ENCODE results near the gene ECM1.

ECM1 gene

DNA sequence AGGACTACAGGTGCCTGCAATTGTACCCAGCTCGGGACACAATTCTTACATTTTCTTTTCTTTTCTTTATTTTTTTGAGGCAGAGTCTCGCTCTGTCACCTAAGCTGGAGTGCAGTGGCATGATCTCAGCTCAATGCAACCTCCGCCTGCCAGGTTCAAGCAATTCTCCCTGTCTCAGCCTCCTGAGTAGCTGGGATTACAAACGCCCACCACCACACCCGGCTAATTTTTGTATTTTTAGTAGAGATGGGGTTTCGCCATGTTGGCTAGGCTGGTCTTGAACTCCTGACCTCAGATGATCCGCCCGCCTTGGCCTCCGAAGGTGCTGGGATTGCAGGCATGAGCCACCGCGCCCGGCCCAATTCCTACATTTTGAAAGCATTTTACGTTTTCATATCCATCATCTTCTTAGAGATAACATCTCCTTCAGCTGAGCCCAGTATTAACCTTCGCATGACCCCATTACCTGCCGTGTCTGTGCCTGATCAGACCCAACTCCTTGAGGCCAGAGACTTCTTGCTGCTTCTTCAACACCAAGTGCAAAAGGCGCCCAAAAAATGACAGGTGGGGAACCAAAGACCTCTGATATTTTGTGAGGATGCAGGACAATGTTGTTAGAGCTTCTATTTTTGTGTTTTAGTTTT, 38.5 kb downstream of the ECM1 start:
- DNase-seq, result no peak

DNA sequence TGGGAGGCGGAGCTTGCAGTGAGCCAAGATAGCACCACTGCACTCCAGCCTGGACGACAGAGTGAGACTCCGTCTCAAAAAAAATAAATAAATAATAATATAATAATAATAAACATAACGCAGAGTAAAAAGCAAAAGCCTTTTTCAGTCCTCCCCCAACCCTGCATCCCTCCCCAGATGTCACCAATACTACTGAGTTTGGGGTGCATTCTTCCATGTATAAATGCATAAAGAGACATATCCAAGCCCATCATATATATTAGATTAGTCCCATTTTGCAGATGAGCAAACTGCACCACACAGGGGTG, 40.4 kb downstream of the ECM1 start:
- DNase-seq, result no peak

DNA sequence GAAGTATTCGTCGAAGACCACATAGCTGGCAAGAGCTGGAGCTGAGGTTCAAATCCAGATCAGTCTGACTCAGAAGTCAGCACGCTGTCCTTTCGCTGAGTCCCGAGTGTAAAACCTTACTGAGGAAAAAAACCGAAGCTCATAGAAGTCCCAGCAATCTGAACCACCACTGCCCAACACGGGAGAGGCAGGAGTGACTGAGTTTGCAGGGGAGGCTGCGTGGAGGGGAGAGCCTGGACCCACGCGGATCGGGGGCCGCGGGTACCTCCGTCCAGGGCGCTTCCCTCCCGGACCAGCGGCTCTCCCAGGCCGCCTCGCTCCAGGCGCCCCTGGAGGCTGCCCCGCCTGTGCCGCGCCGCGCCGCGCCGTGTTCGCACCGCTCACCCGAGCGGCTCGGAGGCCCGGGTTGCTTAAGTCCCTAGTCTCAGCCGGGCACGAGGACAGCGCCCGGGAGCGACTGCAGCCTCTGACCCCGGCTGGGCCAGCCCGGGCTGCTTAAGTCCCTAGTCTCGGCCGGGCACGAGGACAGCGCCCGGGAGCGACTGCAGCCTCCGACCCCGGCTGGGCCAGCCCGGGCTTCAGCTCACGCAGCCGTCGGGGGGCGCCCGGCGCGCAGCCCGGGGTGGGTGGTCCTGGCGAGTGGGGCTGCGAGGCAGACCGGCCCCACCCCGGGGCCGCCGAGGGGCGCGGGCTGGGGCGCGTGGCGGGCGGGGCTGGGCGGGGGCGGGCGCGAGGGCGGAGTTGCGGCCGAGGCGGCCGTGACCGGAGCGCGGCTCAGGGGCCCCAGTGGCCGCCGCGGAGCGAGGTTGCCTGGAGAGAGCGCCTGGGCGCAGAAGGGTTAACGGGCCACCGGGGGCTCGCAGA, 41.0 kb downstream of the ECM1 start, which contains the start of gene ADAMTSL4:
TSS of gene ADAMTSL4 (plus strand) at position 777 of the 864 bp plus-strand sequence. CDS start 2,881 bp downstream, outside the sequence.
- no peak for DNase-seq

DNA sequence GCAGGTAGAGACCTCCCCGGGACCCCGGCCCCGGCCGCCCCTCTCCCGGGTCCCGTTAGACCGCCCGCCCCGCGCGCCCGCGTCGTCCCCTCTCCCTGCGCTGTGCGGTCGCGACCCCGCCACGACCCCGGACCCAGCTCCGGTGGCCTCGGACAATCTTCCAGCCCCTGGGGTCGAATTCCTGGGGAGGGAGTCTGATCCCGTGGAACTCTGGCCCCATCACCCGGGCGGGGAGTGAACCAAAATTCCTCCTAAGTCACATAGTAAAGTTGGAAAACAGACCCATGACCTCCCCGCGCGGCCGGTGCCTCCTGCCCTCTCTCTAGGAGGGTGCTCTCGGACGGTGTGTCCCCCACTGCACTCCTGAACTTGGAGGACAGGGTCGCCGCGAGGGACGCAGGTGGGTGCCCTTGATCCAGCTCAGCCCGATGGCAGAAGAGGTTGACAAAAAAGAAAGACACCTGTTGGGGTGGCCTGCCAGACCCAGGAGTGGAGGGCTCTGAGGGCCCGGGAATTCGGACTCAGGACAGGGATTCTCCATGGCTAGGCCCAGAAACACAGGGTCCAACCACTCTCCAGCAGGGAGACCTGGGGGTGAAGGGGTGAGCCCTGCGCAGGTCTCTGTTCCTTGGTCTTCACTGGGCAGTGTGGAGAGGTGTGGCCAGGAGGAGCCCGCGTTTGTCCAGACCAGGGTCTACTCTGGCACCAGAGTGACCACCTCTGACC, 41.8 kb downstream of the ECM1 start:
- DNase-seq, result no peak

DNA sequence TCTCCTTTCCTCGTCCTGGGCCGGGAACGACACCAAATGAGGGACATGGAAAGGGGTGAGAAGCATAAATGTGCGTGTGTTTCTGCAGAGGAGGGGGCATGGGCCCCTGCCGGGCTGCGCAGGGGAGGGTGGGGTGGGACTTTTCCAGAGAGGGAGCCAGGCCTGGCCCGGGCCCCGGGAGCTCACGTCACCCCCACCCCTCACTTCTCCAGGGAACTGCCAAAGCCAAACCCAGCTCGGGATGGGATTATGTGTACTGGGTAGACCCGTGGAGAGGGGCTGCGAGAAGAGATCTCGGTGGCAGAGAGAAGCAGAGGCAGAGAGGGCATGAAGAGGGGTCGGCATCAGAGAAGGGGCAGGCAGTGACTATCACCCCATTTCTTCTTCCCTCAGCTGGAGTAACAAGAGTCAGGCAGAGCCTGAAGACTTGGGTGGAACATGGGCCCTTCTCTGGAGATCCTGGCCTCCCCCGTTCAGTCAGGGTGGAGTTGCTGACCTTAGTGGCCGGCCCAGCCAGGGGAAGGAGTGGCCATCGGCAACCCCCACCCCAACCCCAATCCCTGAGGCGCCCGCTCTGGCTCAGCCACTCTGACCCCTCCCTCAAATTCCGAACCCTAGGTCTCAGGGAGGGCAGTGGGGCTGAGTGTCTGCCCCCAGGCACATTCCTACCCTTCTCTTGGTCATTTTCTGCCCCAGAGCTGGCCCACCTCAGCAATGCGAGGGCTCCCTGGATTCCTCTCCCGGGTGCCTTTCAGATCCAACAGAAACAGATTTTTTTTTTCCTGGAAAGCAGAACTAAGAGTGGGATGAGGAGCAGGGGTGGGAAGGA, 42.5 kb downstream of the ECM1 start:
- DNase-seq, result no peak

DNA sequence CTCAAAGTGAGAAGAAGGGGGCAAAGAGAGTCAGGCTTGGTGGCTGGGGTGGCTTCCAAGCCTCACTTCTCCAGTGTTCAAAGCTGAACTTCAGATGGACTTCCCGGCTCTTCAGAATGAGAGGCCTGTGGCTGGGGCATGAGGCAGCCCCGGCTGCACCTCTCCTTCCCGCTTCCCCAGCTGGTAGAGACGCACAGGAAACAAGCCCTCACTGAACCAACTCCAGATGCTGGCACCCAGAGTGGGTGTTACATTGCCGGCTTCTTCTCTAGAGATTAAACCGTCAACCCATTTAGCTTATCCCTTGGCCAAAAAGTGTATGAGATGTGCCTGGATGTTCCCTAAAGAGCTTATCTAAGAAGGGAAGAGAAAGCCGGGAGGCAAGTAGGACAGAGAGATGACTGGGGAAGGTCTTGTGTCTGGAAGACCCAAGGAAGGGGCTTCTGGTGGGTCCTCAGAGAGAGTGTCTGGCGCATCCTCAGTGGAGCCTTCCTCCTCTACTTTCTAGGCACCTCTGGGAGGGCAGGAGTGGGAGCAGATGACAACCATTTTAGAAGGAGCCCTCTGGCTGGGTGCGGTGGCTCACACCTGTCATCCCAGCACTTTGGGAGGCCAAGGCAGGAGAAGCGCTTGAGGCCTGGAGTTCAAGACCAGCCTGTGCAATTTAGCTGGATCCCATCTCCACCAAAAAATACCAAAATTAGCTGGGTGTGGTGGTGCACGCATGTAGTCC, 43.3 kb downstream of the ECM1 start:
- DNase-seq, result no peak

DNA sequence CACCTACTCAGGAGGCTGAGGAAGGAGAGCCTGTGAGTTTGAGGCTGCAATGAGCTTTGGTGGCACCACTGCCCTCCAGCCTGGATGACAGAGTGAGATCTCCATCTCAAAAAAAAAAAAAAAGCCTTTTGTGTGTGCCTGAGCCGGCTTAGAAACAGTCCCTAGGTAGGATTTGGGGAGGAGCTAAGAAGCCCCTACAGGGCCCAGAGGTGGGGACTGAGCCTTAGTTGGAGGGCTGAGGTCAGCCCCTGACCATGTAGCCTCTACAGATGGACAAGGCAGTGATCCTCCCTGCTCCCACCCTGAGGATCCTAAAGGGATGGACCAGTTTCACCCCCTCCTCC, 43.8 kb downstream of the ECM1 start:
- no peak for DNase-seq

DNA sequence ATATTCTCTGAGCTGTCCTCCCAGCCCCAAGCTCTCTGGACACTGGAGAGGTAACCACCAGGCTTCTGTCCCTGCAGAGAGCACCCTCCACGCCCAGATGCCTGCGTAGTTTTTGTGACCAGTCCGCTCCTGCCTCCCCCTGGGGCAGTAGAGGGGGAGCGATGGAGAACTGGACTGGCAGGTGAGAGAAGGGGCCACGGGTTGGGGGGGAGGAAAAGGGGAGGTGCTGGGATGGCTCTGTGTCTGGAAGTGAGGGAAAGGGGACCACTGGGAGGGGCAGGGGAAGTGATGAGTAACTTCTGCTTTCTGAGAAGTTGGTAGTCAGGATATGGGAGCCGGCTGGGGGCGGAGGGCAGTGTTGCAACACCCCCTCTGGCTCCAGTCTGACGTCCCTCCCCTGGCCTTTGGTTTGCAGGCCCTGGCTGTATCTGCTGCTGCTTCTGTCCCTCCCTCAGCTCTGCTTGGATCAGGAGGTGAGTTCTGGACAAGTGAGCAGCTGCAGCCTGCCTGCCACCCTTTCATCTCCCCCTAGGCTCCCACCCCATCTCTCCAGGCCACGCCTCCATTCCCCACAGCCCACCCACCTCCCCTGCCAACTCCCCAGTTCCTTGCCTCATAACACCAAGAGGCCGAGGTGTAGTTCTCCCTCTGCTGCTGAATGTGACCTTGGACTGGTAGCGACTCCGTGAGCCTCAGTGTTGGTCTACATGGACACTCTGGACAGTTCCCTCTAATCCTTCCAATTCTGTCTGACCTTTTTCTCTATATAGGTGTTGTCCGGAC, 44.4 kb downstream of the ECM1 start:
- no peak for DNase-seq

DNA sequence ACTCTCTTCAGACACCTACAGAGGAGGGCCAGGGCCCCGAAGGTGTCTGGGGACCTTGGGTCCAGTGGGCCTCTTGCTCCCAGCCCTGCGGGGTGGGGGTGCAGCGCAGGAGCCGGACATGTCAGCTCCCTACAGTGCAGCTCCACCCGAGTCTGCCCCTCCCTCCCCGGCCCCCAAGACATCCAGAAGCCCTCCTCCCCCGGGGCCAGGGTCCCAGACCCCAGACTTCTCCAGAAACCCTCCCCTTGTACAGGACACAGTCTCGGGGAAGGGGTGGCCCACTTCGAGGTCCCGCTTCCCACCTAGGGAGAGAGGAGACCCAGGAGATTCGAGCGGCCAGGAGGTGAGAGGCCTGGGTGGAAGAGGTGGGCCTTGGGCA, 45.0 kb downstream of the ECM1 start:
- DNase-seq, result no peak

DNA sequence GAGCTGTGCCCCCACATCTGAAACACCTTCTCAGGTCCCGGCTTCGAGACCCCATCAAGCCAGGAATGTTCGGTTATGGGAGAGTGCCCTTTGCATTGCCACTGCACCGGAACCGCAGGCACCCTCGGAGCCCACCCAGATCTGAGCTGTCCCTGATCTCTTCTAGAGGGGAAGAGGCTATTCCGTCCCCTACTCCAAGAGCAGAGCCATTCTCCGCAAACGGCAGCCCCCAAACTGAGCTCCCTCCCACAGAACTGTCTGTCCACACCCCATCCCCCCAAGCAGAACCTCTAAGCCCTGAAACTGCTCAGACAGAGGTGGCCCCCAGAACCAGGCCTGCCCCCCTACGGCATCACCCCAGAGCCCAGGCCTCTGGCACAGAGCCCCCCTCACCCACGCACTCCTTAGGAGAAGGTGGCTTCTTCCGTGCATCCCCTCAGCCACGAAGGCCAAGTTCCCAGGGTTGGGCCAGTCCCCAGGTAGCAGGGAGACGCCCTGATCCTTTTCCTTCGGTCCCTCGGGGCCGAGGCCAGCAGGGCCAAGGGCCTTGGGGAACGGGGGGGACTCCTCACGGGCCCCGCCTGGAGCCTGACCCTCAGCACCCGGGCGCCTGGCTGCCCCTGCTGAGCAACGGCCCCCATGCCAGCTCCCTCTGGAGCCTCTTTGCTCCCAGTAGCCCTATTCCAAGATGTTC, 45.6 kb downstream of the ECM1 start:
- no peak for DNase-seq

DNA sequence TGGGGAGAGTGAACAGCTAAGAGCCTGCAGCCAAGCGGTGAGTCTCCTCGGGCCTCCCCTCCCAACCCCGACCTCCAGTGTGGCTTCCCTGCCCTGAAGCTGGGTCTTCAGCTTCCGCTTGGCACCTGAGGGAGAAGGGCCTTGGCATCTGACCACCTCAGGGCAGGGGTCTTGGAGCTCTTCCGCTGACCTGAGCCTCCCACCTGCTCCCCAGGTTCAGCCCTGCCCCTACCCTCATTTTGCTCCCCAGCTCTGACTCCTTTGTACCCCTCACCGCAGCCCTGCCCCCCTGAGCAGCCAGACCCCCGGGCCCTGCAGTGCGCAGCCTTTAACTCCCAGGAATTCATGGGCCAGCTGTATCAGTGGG, 46.2 kb downstream of the ECM1 start:
- DNase-seq, result no peak

DNA sequence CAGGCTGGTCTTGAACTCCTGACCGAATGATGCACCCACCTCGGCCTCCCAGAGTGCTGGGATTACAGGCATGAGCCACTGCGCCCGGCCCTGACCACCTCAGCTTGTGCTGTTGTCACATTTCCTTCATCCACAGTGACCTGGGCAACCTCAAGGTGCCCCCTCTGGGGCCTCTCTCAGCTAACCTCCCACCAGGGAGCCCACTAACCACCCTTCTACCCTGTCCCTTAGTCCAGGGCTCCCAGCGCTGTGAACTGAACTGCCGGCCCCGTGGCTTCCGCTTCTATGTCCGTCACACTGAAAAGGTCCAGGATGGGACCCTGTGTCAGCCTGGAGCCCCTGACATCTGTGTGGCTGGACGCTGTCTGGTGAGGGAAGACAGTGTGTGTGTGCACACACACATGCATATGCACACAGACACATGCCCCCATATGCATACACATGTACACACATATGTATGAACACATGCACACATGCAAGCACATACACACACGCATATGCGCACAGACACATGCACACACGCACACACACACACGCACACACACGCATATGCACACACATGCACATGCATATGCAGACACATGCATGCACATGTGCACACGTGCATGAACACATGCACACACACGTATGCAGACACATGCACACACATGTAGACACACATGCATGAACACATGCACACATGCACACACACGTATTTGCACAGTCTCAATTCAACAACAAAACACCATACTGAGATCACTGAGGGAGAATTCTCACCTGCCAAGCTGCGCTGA, 47.5 kb downstream of the ECM1 start:
- DNase-seq, result no peak

DNA sequence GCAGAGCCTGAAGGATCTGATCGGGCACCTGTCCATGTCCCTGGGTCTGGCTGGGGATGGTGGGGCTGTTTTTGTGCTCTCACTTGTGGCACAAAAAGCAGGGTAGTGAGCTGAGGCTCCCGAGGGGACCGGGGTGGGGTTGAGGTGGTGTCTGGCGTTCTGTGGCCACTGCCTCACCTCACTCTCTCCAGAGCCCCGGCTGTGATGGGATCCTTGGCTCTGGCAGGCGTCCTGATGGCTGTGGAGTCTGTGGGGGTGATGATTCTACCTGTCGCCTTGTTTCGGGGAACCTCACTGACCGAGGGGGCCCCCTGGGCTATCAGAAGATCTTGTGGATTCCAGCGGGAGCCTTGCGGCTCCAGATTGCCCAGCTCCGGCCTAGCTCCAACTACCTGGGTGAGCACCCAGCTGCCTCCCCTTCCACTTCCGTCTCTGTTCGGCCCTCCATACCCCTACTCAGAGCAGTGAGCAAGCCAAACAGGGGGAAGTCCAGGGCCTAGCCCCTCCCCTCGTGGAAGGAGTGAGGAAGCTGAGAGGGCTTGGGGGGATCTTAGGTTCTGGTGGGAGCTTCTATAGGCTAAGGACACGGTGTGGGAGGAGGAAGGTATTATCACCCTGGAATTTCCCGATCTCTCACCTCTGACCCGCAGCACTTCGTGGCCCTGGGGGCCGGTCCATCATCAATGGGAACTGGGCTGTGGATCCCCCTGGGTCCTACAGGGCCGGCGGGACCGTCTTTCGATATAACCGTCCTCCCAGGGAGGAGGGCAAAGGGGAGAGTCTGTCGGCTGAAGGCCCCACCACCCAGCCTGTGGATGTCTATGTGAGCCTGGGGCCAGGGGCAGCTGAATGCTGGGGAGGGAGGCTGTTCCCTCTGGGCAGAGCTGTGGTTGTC, 48.3 kb downstream of the ECM1 start:
- DNase-seq, result no peak

DNA sequence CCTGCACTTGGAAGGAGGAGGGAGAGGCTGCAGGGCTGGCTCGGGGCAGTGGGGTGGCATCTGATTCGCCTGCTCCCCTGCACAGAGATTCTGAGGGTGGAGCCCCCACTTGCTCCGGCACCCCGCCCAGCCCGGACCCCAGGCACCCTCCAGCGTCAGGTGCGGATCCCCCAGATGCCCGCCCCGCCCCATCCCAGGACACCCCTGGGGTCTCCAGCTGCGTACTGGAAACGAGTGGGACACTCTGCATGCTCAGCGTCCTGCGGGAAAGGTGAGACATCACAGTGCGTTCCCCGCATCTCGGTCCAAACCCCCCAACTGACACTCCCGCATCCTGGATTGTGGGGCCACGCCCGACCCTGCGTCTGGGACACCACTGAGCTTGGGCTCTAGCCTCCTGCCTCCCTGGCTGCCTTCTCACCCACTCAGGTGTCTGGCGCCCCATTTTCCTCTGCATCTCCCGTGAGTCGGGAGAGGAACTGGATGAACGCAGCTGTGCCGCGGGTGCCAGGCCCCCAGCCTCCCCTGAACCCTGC, 49.2 kb downstream of the ECM1 start:
- DNase-seq, result no peak

DNA sequence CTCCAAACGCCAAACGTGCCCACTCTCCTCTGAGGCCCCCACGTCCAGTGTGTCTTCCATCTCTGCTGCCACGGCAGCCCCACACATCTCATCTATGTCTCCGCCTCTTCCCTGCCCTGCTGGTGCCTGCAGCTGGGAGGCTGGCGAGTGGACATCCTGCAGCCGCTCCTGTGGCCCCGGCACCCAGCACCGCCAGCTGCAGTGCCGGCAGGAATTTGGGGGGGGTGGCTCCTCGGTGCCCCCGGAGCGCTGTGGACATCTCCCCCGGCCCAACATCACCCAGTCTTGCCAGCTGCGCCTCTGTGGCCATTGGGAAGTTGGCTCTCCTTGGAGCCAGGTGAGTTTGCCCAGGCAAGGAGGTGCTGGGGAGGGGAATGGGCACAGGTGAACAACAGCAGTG, 49.9 kb downstream of the ECM1 start:
- no peak for DNase-seq

DNA sequence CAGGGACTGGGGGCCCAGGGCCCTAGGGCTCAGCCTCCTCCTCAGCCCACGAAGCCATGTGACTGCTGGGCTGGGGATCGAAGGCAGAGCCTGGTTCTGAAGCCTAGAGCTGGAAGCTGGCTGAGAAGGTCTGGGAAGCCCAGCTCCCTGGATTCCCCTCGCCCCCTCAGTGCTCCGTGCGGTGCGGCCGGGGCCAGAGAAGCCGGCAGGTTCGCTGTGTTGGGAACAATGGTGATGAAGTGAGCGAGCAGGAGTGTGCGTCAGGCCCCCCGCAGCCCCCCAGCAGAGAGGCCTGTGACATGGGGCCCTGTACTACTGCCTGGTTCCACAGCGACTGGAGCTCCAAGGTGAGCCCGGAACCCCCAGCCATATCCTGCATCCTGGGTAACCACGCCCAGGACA, 50.4 kb downstream of the ECM1 start:
- no peak for DNase-seq

DNA sequence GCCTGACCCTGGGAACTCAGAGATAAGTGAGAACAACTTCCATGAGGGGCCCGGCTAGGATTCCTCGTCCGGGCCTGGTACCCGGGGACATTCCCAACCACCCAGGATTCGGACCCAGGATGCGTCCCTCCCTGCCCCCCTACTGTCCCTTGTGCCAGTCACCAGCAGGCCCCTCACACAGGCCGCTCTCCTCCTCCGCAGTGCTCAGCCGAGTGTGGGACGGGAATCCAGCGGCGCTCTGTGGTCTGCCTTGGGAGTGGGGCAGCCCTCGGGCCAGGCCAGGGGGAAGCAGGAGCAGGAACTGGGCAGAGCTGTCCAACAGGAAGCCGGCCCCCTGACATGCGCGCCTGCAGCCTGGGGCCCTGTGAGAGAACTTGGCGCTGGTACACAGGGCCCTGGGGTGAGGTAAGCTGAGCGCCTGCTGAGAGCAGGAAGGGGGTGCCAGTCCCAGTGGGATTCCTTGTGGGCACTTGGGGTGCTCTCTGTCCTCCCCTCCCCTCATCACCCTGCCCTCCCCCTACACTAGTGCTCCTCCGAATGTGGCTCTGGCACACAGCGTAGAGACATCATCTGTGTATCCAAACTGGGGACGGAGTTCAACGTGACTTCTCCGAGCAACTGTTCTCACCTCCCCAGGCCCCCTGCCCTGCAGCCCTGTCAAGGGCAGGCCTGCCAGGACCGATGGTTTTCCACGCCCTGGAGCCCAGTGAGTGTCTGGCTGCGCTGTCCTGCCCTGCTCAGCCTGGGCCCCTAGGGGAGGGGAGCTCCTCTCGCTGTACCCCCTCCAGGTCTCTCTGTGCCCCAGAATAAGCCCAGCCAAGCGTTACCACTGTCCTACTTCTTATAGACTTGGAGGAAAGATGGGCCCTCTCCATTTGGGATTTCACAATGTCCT, 51.1 kb downstream of the ECM1 start:
- no peak for DNase-seq

DNA sequence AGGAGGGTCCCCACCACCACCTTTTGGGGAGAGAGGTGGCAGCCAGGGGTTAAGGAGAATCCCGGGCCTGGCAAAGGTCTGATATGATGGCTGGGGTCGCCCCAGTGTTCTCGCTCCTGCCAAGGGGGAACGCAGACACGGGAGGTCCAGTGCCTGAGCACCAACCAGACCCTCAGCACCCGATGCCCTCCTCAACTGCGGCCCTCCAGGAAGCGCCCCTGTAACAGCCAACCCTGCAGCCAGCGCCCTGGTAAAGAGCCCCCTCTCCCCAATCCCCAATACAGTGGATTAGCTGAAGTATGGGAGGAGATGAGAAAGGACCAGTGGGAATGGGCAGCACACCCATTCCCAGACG, 51.7 kb downstream of the ECM1 start:
- no peak for DNase-seq
